CD4-positive, alpha-beta T cell (primary cell): Measurements from ENCODE around the gene IGF2R. TPM values are rescaled to one million over a fixed set of nuclear protein-coding genes. Genes with fewer than 3 reads are reported as not detected.

Source experiments
- ATAC-seq: fragments of 200-7000 bp; cut with Tn5 transposase; one replicate; pipeline ENCODE4 v1.10.0; 2022; ENCODE audit warnings: mild to moderate bottlenecking; ENCODE audit not compliant: poor library complexity
- CTCF ChIA-PET: fragments of 350-600 bp; sonication (Branson Sonifier 250); formaldehyde crosslinking; loops from one replicate; lab custom pipeline; 2021; ENCODE audit warnings: antibody characterized with exemption, inconsistent platforms; lab: Charles Lee
- POLR2A ChIA-PET: fragments of 350-600 bp; sonication (Branson Sonifier 250); formaldehyde crosslinking; loops from one replicate; lab custom pipeline; 2021; ENCODE audit warnings: antibody characterized with exemption, inconsistent platforms; lab: Charles Lee
- DNase-seq, 14 experiments: peaks; one replicate each; pipeline ENCODE4 v3.0.0-alpha.2; 2013 to 2020; ENCODE audit warnings: mixed read lengths in 2 of 14
- H3K27ac ChIP-seq, 2 donors: one replicate each; pipeline versions ENCODE4 v1.5.1 to v1.7.0; 2013; ENCODE audit warnings: low read length in 2 of 2, low read depth in 1 of 2, mild to moderate bottlenecking in 1 of 2
- H3K27me3 ChIP-seq, 2 experiments: 1 replicate in 1 of 2; 2 replicates in 1 of 2; pipeline versions ENCODE4 v1.6.1 to v1.7.0; 2013; ENCODE audit warnings: low read length in 2 of 2, control low read depth in 1 of 2, mild to moderate bottlenecking in 1 of 2, moderate library complexity in 1 of 2; ENCODE audit not compliant: insufficient read depth in 2 of 2, control insufficient read depth in 1 of 2
- H3K36me3 ChIP-seq: one replicate; pipeline ENCODE4 v1.6.1; 2013; ENCODE audit warnings: low read length, control low read depth; ENCODE audit not compliant: insufficient read depth
- H3K4me1 ChIP-seq: one replicate; pipeline ENCODE4 v1.6.1; 2013; ENCODE audit warnings: low read length, control low read depth; ENCODE audit not compliant: insufficient read depth
- H3K4me3 ChIP-seq: one replicate; pipeline ENCODE4 v1.5.1; 2013; ENCODE audit warnings: mild to moderate bottlenecking, low read length, moderate library complexity
- H3K9me3 ChIP-seq, 2 experiments: 1 replicate in 1 of 2; 2 replicates in 1 of 2; pipeline versions ENCODE4 v1.6.1 to v1.7.0; 2013; ENCODE audit warnings: low read length in 2 of 2, mild to moderate bottlenecking in 2 of 2, control low read depth in 1 of 2, moderate library complexity in 1 of 2; ENCODE audit not compliant: control insufficient read depth in 1 of 2, insufficient read depth in 1 of 2
- H3K27ac Mint-ChIP-seq: one replicate; pipeline ENCODE4 v1.8.0; 2020; ENCODE audit warnings: mixed read lengths
- H3K27me3 Mint-ChIP-seq: one replicate; pipeline ENCODE4 v1.8.0; 2021; ENCODE audit warnings: mixed read lengths
- H3K36me3 Mint-ChIP-seq: one replicate; pipeline ENCODE4 v1.8.0; 2021; ENCODE audit warnings: low read depth, mixed read lengths
- H3K4me1 Mint-ChIP-seq: one replicate; pipeline ENCODE4 v1.8.0; 2021; ENCODE audit warnings: low read depth, mixed read lengths
- H3K4me3 Mint-ChIP-seq: one replicate; pipeline ENCODE4 v1.8.0; 2020; ENCODE audit warnings: mild to moderate bottlenecking, mixed read lengths
- H3K9me3 Mint-ChIP-seq: one replicate; pipeline ENCODE4 v1.8.0; 2020; ENCODE audit warnings: mixed read lengths
- intact Hi-C, 2 experiments: fragments of 100-400 bp; cut with DNase I in 1 of 2; cut with micrococcal nuclease in 1 of 2; formaldehyde crosslinking; loops; one replicate each; pipeline versions ENCODE4 v1.15.1 to v1.9.0; 2023 to 2025; cut with DNase I, micrococcal nuclease
- total RNA-seq, 174 experiments: library from RNA in 2 of 174; stranded (reverse) in 2 of 174; gene quantifications; one replicate each; pipeline ENCODE4 v1.2.3 and lab custom pipeline; 2021 to 2026
- TF ChIP-seq, protein P1 (sequence below): fragments of 200-600 bp; IDR thresholded peaks from one replicate; pipeline ENCODE4 v1.8.0; 2022; ENCODE audit warnings: antibody characterized with exemption, mild to moderate bottlenecking

Gene IGF2R
- total RNA-seq, 2 experiments from 2014 or later: 43.8 to 46.7 TPM

DNA sequence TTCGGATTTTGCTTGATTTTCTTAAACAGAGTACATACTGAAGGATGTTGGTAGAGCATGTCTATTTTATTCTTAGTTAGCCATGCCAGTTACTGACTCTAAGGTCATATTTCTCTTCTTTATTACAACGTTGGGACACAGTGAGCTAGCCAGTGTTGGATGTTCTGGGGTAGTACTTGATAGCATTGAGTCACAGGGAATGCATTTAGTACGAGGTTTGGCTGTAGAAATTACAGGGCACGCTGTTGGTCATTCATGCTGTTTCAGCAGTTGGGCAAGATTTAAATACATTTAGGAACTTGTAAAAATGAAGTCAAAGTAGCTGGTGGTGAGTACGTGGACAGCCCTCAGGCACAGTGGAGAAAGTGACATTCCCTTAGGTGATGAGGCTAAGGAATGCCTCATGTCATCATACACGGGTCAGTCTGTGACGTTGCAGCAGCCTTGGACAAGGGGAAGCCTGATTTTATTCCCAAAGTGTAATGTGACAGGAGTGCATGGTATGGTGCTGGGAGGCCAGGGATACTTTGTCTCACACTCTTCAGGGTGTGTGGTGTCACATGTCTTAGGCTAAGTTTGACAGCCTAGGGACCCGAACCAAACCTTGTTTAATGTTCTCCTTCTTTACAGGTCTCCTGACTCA is 95.0 kb downstream of the IGF2R start:
- no peak overlapping the region for H3K27ac Mint-ChIP-seq
- TF ChIP-seq, protein P1, sequence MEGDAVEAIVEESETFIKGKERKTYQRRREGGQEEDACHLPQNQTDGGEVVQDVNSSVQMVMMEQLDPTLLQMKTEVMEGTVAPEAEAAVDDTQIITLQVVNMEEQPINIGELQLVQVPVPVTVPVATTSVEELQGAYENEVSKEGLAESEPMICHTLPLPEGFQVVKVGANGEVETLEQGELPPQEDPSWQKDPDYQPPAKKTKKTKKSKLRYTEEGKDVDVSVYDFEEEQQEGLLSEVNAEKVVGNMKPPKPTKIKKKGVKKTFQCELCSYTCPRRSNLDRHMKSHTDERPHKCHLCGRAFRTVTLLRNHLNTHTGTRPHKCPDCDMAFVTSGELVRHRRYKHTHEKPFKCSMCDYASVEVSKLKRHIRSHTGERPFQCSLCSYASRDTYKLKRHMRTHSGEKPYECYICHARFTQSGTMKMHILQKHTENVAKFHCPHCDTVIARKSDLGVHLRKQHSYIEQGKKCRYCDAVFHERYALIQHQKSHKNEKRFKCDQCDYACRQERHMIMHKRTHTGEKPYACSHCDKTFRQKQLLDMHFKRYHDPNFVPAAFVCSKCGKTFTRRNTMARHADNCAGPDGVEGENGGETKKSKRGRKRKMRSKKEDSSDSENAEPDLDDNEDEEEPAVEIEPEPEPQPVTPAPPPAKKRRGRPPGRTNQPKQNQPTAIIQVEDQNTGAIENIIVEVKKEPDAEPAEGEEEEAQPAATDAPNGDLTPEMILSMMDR: no peak
- CTCF ChIA-PET: no interaction called here

DNA sequence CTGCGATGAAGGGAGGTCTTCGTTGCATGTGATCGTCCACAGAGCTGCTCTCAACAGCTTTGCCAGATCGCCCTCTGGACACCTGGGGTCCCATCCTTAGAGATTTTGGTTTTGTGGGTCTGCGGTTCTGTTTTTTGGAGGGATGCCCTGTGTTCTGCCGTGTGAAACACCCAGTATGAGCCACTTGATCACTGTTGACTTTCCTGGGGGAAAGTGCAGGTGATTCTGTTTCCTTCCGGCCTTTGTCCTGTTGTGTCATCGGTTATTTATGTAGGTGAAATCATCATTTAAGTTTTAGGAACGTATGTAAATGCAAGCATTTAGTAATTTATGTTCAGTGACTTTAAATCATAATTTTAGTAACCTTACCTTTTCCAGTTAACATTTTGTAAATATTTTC is 96.3 kb downstream of the IGF2R start:
- Histone ChIP-seq H3K27me3 (no peaks in the 10 kb centered on the region), H3K4me3 (no peak overlapping the region), H3K4me1 (peaks cover 22% of the 10 kb centered on the region), H3K9me3 (no peaks in the 10 kb centered on the region), H3K36me3 (peaks cover 76% of the 10 kb centered on the region), H3K27ac (no peak overlapping the region)
- H3K27ac Mint-ChIP-seq: no peak overlapping the region
- no peaks in the 10 kb centered on the region for H3K9me3 Mint-ChIP-seq
- H3K36me3 Mint-ChIP-seq: peaks cover 100% of the 10 kb centered on the region
- no peaks in the 10 kb centered on the region for H3K27me3 Mint-ChIP-seq
- H3K4me1 Mint-ChIP-seq: peaks cover 36% of the 10 kb centered on the region
- ChIA-PET POLR2A (no interaction called here), CTCF (no interaction called here)
- TF ChIP-seq, protein P1: no peak
- no peak for ATAC-seq
- DNase-seq: no peak
- intact Hi-C loops: no loop called here
- H3K4me3 Mint-ChIP-seq: no peak overlapping the region

More for the DNA sequence above, 95.0 kb downstream of the IGF2R start:
- no peak overlapping the region for H3K4me3 ChIP-seq
- H3K9me3 ChIP-seq: no peaks in the 10 kb centered on the region
- H3K36me3 ChIP-seq: peaks cover 78% of the 10 kb centered on the region
- H3K27me3 ChIP-seq: no peaks in the 10 kb centered on the region
- peaks cover 9% of the 10 kb centered on the region for H3K4me1 ChIP-seq
- no peaks in the 10 kb centered on the region for H3K27me3 Mint-ChIP-seq
- H3K9me3 Mint-ChIP-seq: no peaks in the 10 kb centered on the region
- intact Hi-C loops: no loop called here
- POLR2A ChIA-PET: interaction anchor here (0.7 kb wide), 1 partner anchor 16 kb away, joined by 3 read pairs; no protein-coding TSS in a partner anchor
- H3K4me3 Mint-ChIP-seq: no peak overlapping the region
- peaks cover 23% of the 10 kb centered on the region for H3K4me1 Mint-ChIP-seq
- peaks cover 98% of the 10 kb centered on the region for H3K36me3 Mint-ChIP-seq
- no peak for ATAC-seq
- no peak for DNase-seq
- no peak overlapping the region for H3K27ac ChIP-seq

DNA sequence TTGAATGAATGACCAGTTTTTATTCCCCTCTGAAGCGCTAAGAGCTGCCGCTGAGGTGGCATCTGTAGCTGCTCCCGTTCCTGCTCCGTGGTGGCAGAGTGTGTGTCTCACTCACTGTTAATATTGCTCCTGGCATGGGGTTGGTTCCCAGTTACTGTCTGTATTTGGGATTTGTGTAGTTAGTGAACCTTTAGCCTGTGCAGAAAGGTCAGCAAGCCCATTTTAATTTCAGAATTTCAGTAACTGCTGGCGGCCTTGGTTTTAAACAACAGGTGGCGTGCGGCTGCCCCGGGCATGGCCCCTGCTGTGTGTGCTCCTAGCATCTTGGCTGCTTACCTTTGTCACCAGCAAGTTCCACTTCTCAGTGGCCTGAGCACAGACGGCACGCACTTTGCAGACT is 98.7 kb downstream of the IGF2R start:
- TF ChIP-seq, protein P1: no peak
- no peak for DNase-seq
- CTCF ChIA-PET: no interaction called here
- no peaks in the 10 kb centered on the region for H3K27me3 ChIP-seq
- Mint-ChIP-seq H3K36me3 (peaks cover 99% of the 10 kb centered on the region), H3K9me3 (no peaks in the 10 kb centered on the region), H3K27ac (no peak overlapping the region), H3K4me3 (no peak overlapping the region), H3K27me3 (no peaks in the 10 kb centered on the region), H3K4me1 (peaks cover 46% of the 10 kb centered on the region)
- POLR2A ChIA-PET: no interaction called here
- no peaks in the 10 kb centered on the region for H3K9me3 ChIP-seq
- peaks cover 81% of the 10 kb centered on the region for H3K36me3 ChIP-seq
- H3K4me3 ChIP-seq: no peak overlapping the region
- peaks cover 24% of the 10 kb centered on the region for H3K4me1 ChIP-seq
- no peak overlapping the region for H3K27ac ChIP-seq
- no peak for ATAC-seq
- intact Hi-C loops: no loop called here
